ENCODE measurements around the gene DPYD. TPM values are rescaled to one million over a fixed set of nuclear protein-coding genes. Genes with fewer than 3 reads are reported as not detected.

DPYD gene
- total and polyA plus RNA-seq, 2 donors from 2014 or later, result 4.9 to 41.6 TPM

GRCh38 chr1:97814804-97815203, 106.0 kb downstream of the DPYD start:
- H3K4me3 ChIP-seq (ENCODE audit: low read length in 3 of 3), result no peak overlapping the region
- no peaks in the 10 kb centered on the region for H3K4me1 ChIP-seq (ENCODE audit: control insufficient read depth in 2 of 3, insufficient read depth in 2 of 3, low read depth in 1 of 3, low read length in 3 of 3)
- no peaks in the 10 kb centered on the region for H3K36me3 ChIP-seq (ENCODE audit: control insufficient read depth in 2 of 3, insufficient read depth in 3 of 3, low read length in 3 of 3)
- H3K9ac ChIP-seq (ENCODE audit: low read length in 3 of 3), result no peak overlapping the region
- H3K9me3 ChIP-seq (ENCODE audit: control insufficient read depth in 2 of 3, insufficient read depth in 1 of 3, low read length in 3 of 3), result no peaks in the 10 kb centered on the region
- TF ChIP-seq CTCF (IDR thresholded peaks at IDR 0.05; ENCODE audit: borderline replicate concordance, extremely low read depth, insufficient read depth), result no peak
- intact Hi-C loops (cut with DNase I), result no loop called here
- no peak overlapping the region for H3K27ac ChIP-seq (ENCODE audit: low read depth in 2 of 2, low read length in 2 of 2)
- FAIRE-seq (no peak), DNase-seq (no peak)
- no peaks in the 10 kb centered on the region for H3K27me3 ChIP-seq (ENCODE audit: control insufficient read depth, insufficient read depth, low read length)

- Histone ChIP-seq H3K9me3 (ENCODE audit: control insufficient read depth in 2 of 3, insufficient read depth in 1 of 3, low read length in 3 of 3) (no peaks in the 10 kb centered on the region), H3K4me1 (ENCODE audit: control insufficient read depth in 2 of 3, insufficient read depth in 2 of 3, low read depth in 1 of 3, low read length in 3 of 3) (no peaks in the 10 kb centered on the region), H3K4me3 (ENCODE audit: low read length in 3 of 3) (no peak overlapping the region), H3K27ac (ENCODE audit: low read depth in 2 of 2, low read length in 2 of 2) (no peak overlapping the region), H3K9ac (ENCODE audit: low read length in 3 of 3) (no peak overlapping the region), H3K36me3 (ENCODE audit: control insufficient read depth in 2 of 3, insufficient read depth in 3 of 3, low read length in 3 of 3) (no peaks in the 10 kb centered on the region), H3K27me3 (ENCODE audit: control insufficient read depth, insufficient read depth, low read length) (no peaks in the 10 kb centered on the region)
- no peak for TF ChIP-seq CTCF (IDR thresholded peaks at IDR 0.05; ENCODE audit: borderline replicate concordance, extremely low read depth, insufficient read depth)
- DNase-seq, result no peak
- intact Hi-C loops (cut with DNase I), result no loop called here
- FAIRE-seq, result no peak
Observed at GRCh38 chr1:97814121-97814520, 106.7 kb downstream of the DPYD start.

GRCh38 chr1:97812076-97812475, 108.8 kb downstream of the DPYD start:
- Histone ChIP-seq H3K27ac (ENCODE audit: low read depth in 2 of 2, low read length in 2 of 2) (no peak overlapping the region), H3K4me1 (ENCODE audit: control insufficient read depth in 2 of 3, insufficient read depth in 2 of 3, low read depth in 1 of 3, low read length in 3 of 3) (no peaks in the 10 kb centered on the region), H3K27me3 (ENCODE audit: control insufficient read depth, insufficient read depth, low read length) (no peaks in the 10 kb centered on the region), H3K4me3 (ENCODE audit: low read length in 3 of 3) (no peak overlapping the region), H3K9ac (ENCODE audit: low read length in 3 of 3) (no peak overlapping the region), H3K9me3 (ENCODE audit: control insufficient read depth in 2 of 3, insufficient read depth in 1 of 3, low read length in 3 of 3) (peaks cover 0 to 1% (median 0%) of the 10 kb centered on the region in 3 donors), H3K36me3 (ENCODE audit: control insufficient read depth in 2 of 3, insufficient read depth in 3 of 3, low read length in 3 of 3) (no peaks in the 10 kb centered on the region)
- DNase-seq (no peak), FAIRE-seq (no peak)
- intact Hi-C loops (cut with DNase I), result no loop called here
- no peak for TF ChIP-seq CTCF (IDR thresholded peaks at IDR 0.05; ENCODE audit: borderline replicate concordance, extremely low read depth, insufficient read depth)

GRCh38 chr1:97806996-97807520, 113.8 kb downstream of the DPYD start:
- H3K4me3 ChIP-seq (ENCODE audit: low read length in 3 of 3), result no peak overlapping the region
- no peak overlapping the region for H3K9ac ChIP-seq (ENCODE audit: low read length in 3 of 3)
- no peaks in the 10 kb centered on the region for H3K27me3 ChIP-seq (ENCODE audit: control insufficient read depth, insufficient read depth, low read length)
- no peak for TF ChIP-seq CTCF (IDR thresholded peaks at IDR 0.05; ENCODE audit: borderline replicate concordance, extremely low read depth, insufficient read depth)
- FAIRE-seq (no peak), DNase-seq (no peak)
- no peaks in the 10 kb centered on the region for H3K36me3 ChIP-seq (ENCODE audit: control insufficient read depth in 2 of 3, insufficient read depth in 3 of 3, low read length in 3 of 3)
- H3K9me3 ChIP-seq (ENCODE audit: control insufficient read depth in 2 of 3, insufficient read depth in 1 of 3, low read length in 3 of 3), result peaks cover 0 to 1% (median 0%) of the 10 kb centered on the region in 3 donors
- intact Hi-C loops (cut with DNase I), result no loop called here
- no peaks in the 10 kb centered on the region for H3K4me1 ChIP-seq (ENCODE audit: control insufficient read depth in 2 of 3, insufficient read depth in 2 of 3, low read depth in 1 of 3, low read length in 3 of 3)
- H3K27ac ChIP-seq (ENCODE audit: low read depth in 2 of 2, low read length in 2 of 2), result no peak overlapping the region

All from kidney (tissue), 14 donors.